ENCODE data around the gene MKLN1. TPM values are rescaled to one million over a fixed set of nuclear protein-coding genes. Genes with fewer than 3 reads are reported as not detected.

Gene MKLN1
- polyA plus RNA-seq, 1 of the 3 experiments (the other 2 are of a cell fraction), result 11.0 TPM

DNA sequence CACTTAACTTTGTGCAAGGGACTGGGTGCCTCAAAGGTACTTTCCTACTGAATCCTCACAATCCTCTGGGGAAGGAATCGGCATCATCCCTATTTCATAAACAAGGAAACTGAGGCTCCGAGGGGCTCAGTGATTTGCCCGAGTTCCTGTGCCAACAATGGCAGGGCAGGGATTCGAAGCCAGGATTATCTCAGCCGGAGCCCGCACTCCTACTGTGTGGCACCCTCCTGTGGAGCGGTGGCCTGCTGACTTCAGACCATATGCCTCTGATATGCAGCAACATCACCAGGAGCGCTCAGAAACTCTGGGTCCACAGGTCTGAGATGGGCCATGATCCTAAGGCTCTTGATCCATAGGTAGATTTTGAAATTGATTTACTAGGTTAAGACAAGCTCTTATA is 182.1 kb downstream of the MKLN1 start:
- 91% methylated on average over 8 of the region's 8 CpGs for WGBS (ENCODE audit: low lambda C conversion rate)
- Histone ChIP-seq H3K9ac (no peak overlapping the region), H4K20me1 (ENCODE audit: insufficient read depth) (peaks cover 90% of the 10 kb centered on the region), H3K9me2 (no peaks in the 10 kb centered on the region), H3F3A (replicated peaks; ENCODE audit: insufficient read depth) (peaks cover 72% of the 10 kb centered on the region), H2AFZ (ENCODE audit: low read depth) (no peak overlapping the region), H3K4me3 (ENCODE audit: low read depth in 2 of 2, low read length in 1 of 2) (no peak overlapping the region), H3K27me3 (ENCODE audit: insufficient read depth) (no peaks in the 10 kb centered on the region), H3K79me2 (ENCODE audit: insufficient read depth) (peaks cover 87% of the 10 kb centered on the region), H3K4me1 (ENCODE audit: control insufficient read depth in 1 of 2, insufficient read depth in 2 of 2, low read depth in 1 of 2, low read length in 1 of 2) (peaks cover 4 to 10% of the 10 kb centered on the region in 2 experiments; a peak in 2 of 4 replicates), H3K36me3 (replicated peaks in 1 of 2; ENCODE audit: control insufficient read depth in 1 of 2, insufficient read depth in 2 of 2, low read length in 1 of 2) (peaks cover 23 to 52% of the 10 kb centered on the region in 2 experiments), H3K4me2 (no peak overlapping the region), H3K9me3 (no peaks in the 10 kb centered on the region), H3K27ac (ENCODE audit: low read depth in 2 of 2, low read length in 1 of 2) (no peak overlapping the region)
- POLR2A ChIA-PET, result no interaction called here
- no peak for DNase-seq
- no peak for TF ChIP-seq NFIC (IDR thresholded peaks at IDR 0.05; ENCODE audit: borderline replicate concordance)
- no peak for TF ChIP-seq TCF12 (IDR thresholded peaks at IDR 0.05)
- no peak for TF ChIP-seq USF1 (IDR thresholded peaks at IDR 0.05; ENCODE audit: borderline replicate concordance, low read depth)
- TF ChIP-seq, protein P1, sequence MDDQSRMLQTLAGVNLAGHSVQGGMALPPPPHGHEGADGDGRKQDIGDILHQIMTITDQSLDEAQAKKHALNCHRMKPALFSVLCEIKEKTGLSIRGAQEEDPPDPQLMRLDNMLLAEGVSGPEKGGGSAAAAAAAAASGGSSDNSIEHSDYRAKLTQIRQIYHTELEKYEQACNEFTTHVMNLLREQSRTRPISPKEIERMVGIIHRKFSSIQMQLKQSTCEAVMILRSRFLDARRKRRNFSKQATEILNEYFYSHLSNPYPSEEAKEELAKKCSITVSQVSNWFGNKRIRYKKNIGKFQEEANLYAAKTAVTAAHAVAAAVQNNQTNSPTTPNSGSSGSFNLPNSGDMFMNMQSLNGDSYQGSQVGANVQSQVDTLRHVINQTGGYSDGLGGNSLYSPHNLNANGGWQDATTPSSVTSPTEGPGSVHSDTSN (IDR thresholded peaks at IDR 0.05), result no peak
- TF ChIP-seq, protein P2, sequence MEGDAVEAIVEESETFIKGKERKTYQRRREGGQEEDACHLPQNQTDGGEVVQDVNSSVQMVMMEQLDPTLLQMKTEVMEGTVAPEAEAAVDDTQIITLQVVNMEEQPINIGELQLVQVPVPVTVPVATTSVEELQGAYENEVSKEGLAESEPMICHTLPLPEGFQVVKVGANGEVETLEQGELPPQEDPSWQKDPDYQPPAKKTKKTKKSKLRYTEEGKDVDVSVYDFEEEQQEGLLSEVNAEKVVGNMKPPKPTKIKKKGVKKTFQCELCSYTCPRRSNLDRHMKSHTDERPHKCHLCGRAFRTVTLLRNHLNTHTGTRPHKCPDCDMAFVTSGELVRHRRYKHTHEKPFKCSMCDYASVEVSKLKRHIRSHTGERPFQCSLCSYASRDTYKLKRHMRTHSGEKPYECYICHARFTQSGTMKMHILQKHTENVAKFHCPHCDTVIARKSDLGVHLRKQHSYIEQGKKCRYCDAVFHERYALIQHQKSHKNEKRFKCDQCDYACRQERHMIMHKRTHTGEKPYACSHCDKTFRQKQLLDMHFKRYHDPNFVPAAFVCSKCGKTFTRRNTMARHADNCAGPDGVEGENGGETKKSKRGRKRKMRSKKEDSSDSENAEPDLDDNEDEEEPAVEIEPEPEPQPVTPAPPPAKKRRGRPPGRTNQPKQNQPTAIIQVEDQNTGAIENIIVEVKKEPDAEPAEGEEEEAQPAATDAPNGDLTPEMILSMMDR (IDR thresholded peaks at IDR 0.05), result no peak
- TF ChIP-seq, protein P3, sequence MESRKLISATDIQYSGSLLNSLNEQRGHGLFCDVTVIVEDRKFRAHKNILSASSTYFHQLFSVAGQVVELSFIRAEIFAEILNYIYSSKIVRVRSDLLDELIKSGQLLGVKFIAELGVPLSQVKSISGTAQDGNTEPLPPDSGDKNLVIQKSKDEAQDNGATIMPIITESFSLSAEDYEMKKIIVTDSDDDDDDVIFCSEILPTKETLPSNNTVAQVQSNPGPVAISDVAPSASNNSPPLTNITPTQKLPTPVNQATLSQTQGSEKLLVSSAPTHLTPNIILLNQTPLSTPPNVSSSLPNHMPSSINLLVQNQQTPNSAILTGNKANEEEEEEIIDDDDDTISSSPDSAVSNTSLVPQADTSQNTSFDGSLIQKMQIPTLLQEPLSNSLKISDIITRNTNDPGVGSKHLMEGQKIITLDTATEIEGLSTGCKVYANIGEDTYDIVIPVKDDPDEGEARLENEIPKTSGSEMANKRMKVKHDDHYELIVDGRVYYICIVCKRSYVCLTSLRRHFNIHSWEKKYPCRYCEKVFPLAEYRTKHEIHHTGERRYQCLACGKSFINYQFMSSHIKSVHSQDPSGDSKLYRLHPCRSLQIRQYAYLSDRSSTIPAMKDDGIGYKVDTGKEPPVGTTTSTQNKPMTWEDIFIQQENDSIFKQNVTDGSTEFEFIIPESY (IDR thresholded peaks at IDR 0.05; ENCODE audit: borderline replicate concordance, low read depth), result no peak
- TF ChIP-seq IRF3 (IDR thresholded peaks at IDR 0.05; ENCODE audit: low read depth, low read length), result no peak
- TF ChIP-seq EZH2phosphoT487 (IDR thresholded peaks at IDR 0.05; ENCODE audit: borderline replicate concordance, low read depth), result no peak
- no peak for TF ChIP-seq SMC3 (IDR thresholded peaks at IDR 0.05; ENCODE audit: low read depth, low read length)
- CTCF ChIA-PET, result interaction anchor here (1.0 to 15.5 kb wide), 6 partner anchors 15 to 614 kb away, joined by 3 to 291 read pairs (median 80); partner anchors contain the start of gene PODXL

Measured in SK-N-SH (cell line).